Measurements from ENCODE around the gene TMEM145.
A peak's percentile ranks its signal among the peaks of the same experiment; 100 is the strongest.

Gene TMEM145

GRCh38 chr19:42284591-42285341, 28.3 kb upstream of the TMEM145 start:
- no peak for DNase-seq (ENCODE audit: low spot score)
- in situ Hi-C loops (cut with MboI; ENCODE audit: low pct_unique_long_range_greater_than_20kb, low sequenced_read_pairs, unreplicated experiment) = loop anchor here (25.0 kb wide), 1 partner anchor 172 kb away; no protein-coding TSS in a partner anchor
- TF ChIP-seq CTCF (IDR thresholded peaks at IDR 0.05; ENCODE audit: extremely low read depth, insufficient read depth, missing control alignments) = no peak

GRCh38 chr19:42285541-42285941, 27.6 kb upstream of the TMEM145 start:
- in situ Hi-C loops (cut with MboI; ENCODE audit: low pct_unique_long_range_greater_than_20kb, low sequenced_read_pairs, unreplicated experiment) = loop anchor here (25.0 kb wide), 1 partner anchor 173 kb away; no protein-coding TSS in a partner anchor
- no peak for TF ChIP-seq CTCF (IDR thresholded peaks at IDR 0.05; ENCODE audit: extremely low read depth, insufficient read depth, missing control alignments)
- no peak for DNase-seq (ENCODE audit: low spot score)

GRCh38 chr19:42285988-42286348, 27.1 kb upstream of the TMEM145 start:
- in situ Hi-C loops (cut with MboI; ENCODE audit: low pct_unique_long_range_greater_than_20kb, low sequenced_read_pairs, unreplicated experiment) = loop anchor here (25.0 kb wide), 1 partner anchor 174 kb away; no protein-coding TSS in a partner anchor
- DNase-seq (ENCODE audit: low spot score) = no peak
- TF ChIP-seq CTCF (IDR thresholded peaks at IDR 0.05; ENCODE audit: extremely low read depth, insufficient read depth, missing control alignments) = no peak

GRCh38 chr19:42286349-42287016, 26.6 kb upstream of the TMEM145 start:
- in situ Hi-C loops (cut with MboI; ENCODE audit: low pct_unique_long_range_greater_than_20kb, low sequenced_read_pairs, unreplicated experiment) = loop anchor here (25.0 kb wide), 1 partner anchor 174 kb away; no protein-coding TSS in a partner anchor
- TF ChIP-seq CTCF (IDR thresholded peaks at IDR 0.05; ENCODE audit: extremely low read depth, insufficient read depth, missing control alignments) = no peak
- DNase-seq (ENCODE audit: low spot score) = peak; percentile 55

- TF ChIP-seq CTCF (IDR thresholded peaks at IDR 0.05; ENCODE audit: extremely low read depth, insufficient read depth, missing control alignments) = no peak
- DNase-seq (ENCODE audit: low spot score) = no peak
- in situ Hi-C loops (cut with MboI; ENCODE audit: low pct_unique_long_range_greater_than_20kb, low sequenced_read_pairs, unreplicated experiment) = loop anchor here (25.0 kb wide), 1 partner anchor 175 kb away; no protein-coding TSS in a partner anchor
Observed at GRCh38 chr19:42287017-42287826, 25.9 kb upstream of the TMEM145 start.

GRCh38 chr19:42287827-42288107, 25.3 kb upstream of the TMEM145 start:
- TF ChIP-seq CTCF (IDR thresholded peaks at IDR 0.05; ENCODE audit: extremely low read depth, insufficient read depth, missing control alignments) = no peak
- no peak for DNase-seq (ENCODE audit: low spot score)
- in situ Hi-C loops (cut with MboI; ENCODE audit: low pct_unique_long_range_greater_than_20kb, low sequenced_read_pairs, unreplicated experiment) = loop anchor here (25.0 kb wide), 1 partner anchor 175 kb away; no protein-coding TSS in a partner anchor
